Measurements from ENCODE around the gene TRAPPC13.
"Not testable (repeated sequence)": the region's sequence is repeated elsewhere in the genome, so short reads cannot be mapped to it uniquely, and the experiment has no call there.

Gene TRAPPC13

DNA sequence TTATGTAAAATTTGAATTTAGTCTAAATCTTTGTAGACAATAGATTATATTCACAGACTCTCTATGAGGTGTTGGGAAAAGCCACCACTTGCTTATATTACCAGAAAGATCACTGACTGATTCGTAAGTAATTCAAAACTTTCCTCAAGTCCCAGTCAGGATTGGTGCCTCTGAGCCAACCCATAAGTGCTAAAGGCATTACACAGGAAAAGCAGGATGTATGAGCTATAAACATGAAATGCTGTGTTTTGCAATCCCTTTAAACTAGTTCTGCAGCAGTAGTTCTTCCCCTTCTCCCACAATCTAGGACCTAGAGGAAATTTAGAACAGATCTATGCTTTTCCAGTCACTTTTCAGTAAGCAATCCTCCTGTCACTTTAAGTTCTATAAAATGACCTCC, 48.0 kb downstream of the TRAPPC13 start:
- TF ChIP-seq, protein P1, sequence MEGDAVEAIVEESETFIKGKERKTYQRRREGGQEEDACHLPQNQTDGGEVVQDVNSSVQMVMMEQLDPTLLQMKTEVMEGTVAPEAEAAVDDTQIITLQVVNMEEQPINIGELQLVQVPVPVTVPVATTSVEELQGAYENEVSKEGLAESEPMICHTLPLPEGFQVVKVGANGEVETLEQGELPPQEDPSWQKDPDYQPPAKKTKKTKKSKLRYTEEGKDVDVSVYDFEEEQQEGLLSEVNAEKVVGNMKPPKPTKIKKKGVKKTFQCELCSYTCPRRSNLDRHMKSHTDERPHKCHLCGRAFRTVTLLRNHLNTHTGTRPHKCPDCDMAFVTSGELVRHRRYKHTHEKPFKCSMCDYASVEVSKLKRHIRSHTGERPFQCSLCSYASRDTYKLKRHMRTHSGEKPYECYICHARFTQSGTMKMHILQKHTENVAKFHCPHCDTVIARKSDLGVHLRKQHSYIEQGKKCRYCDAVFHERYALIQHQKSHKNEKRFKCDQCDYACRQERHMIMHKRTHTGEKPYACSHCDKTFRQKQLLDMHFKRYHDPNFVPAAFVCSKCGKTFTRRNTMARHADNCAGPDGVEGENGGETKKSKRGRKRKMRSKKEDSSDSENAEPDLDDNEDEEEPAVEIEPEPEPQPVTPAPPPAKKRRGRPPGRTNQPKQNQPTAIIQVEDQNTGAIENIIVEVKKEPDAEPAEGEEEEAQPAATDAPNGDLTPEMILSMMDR (IDR thresholded peaks at IDR 0.05; ENCODE audit: borderline replicate concordance, control extremely low read depth, extremely low read depth, insufficient read depth, missing control alignments): no peak
- DNase-seq (ENCODE audit: low spot score): no peak
- in situ Hi-C loops (cut with MboI; ENCODE audit: low sequenced_read_pairs, unreplicated experiment): no loop called here

DNA sequence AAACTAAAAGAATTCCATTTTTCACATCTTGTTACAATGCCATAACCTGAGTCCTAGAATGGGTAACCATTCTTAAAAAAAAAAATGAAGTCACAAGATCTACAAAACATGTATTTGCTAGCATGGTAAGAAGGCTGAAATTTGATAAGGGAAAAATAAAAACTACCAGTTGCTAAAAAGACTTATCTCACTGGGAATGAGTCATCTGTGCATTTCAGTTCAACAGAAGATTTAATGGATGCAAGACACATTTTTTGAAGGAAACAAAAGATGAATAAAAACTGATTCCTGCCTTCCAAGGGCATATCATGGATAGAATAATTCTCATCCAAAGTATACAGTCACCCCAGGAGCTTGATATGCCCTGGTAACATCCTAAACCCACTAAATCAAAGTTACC, 49.9 kb downstream of the TRAPPC13 start:
- TF ChIP-seq, protein P1 (IDR thresholded peaks at IDR 0.05; ENCODE audit: borderline replicate concordance, control extremely low read depth, extremely low read depth, insufficient read depth, missing control alignments): no peak
- no peak for DNase-seq (ENCODE audit: low spot score)
- in situ Hi-C loops (cut with MboI; ENCODE audit: low sequenced_read_pairs, unreplicated experiment): no loop called here

DNA sequence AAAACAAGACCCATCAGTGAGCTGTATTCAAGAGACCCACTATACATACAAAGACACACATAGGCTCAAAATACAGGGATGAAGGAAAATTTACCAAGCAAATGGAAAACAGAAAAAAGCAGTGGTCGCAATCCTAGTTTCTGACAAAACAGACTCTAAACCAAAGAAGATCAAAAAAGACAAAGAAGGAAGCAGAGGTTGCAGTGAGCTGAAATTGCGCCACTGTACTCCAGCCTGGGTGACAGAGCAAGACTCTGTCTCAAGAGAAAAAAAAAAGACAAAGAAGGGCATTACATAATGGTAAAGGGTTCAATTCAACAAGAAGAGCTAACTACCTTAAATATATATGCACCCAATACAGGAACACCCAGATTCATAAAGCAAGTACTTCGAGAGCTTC, 51.2 kb downstream of the TRAPPC13 start:
- in situ Hi-C loops (cut with MboI; ENCODE audit: low sequenced_read_pairs, unreplicated experiment): not testable (repeated sequence)

DNA sequence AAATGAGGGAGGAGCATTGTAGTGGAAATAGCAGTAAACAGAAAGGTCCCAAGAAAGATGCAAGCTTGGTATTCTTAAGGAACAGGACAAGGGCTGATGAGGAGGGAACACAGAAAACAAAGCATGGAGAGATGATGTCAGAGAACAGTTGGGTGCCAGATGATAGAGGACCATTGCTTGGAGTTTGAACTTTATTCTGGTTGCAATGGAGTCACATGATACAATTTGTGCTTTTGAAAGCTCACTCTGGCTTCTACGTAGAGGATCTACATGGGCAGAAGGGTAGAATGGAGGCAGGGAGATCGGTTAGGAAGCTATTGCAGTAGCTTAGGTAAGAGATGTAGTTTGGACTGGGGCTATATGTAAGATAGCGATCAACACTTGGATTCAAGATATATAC, 57.3 kb downstream of the TRAPPC13 start:
- in situ Hi-C loops (cut with MboI; ENCODE audit: low sequenced_read_pairs, unreplicated experiment): no loop called here
- no peak for DNase-seq (ENCODE audit: low spot score)
- TF ChIP-seq, protein P1 (IDR thresholded peaks at IDR 0.05; ENCODE audit: borderline replicate concordance, control extremely low read depth, extremely low read depth, insufficient read depth, missing control alignments): no peak

More for the DNA sequence above, 51.2 kb downstream of the TRAPPC13 start:
- not testable (repeated sequence) for DNase-seq (ENCODE audit: low spot score)

DNA sequence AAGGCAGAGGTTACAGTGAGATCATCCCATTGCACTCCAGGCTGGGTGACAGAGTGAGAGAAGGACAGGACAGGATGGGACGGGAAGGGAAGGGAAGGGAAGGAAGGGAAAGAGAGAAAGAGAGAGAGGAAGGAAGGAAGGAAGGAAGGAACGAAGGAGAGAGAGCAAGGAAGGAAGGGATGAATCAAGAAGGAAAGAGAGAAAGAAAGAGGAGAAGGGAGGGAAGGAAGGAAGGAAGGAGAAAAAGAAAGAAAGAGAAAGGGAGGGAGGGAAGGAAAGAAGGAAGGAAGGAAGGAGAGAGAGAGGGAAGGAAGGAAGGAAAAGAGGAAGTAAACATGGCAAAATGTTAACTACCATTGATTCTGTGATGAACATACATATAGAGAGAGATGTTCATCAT, 68.3 kb downstream of the TRAPPC13 start:
- TF ChIP-seq, protein P1 (IDR thresholded peaks at IDR 0.05; ENCODE audit: borderline replicate concordance, control extremely low read depth, extremely low read depth, insufficient read depth, missing control alignments): no peak
- in situ Hi-C loops (cut with MboI; ENCODE audit: low sequenced_read_pairs, unreplicated experiment): no loop called here
- no peak for DNase-seq (ENCODE audit: low spot score)

DNA sequence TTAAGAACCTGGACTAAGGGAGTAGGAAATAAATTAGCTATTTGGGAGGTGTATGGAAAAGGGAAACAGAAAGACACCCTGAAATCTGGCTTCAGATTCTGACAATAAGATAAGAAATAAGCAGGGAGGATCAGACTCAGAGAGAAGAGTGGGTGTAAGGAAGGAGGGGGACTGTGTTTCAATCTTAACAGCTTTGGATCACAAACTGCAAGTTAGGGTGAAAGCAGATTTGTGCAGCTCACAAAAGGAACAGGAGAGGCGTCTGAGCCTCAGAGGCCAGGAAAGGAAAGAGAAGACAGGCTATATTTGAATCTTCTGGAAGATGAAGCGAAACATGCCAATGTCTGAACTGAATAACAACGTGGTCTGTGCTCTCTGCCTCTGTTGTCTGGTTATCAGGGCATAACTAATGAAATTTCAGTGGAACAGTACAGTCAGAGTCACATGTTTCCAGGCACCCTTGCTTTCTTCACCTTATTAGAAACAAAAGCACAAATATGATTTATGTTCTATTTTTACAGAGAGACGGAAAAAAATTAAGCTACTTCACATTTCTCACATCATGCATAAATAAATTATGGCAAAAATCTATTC, 70.4 kb downstream of the TRAPPC13 start:
- in situ Hi-C loops (cut with MboI; ENCODE audit: low sequenced_read_pairs, unreplicated experiment): no loop called here
- TF ChIP-seq, protein P1 (IDR thresholded peaks at IDR 0.05; ENCODE audit: borderline replicate concordance, control extremely low read depth, extremely low read depth, insufficient read depth, missing control alignments): no peak
- DNase-seq (ENCODE audit: low spot score): peak; percentile 36

DNA sequence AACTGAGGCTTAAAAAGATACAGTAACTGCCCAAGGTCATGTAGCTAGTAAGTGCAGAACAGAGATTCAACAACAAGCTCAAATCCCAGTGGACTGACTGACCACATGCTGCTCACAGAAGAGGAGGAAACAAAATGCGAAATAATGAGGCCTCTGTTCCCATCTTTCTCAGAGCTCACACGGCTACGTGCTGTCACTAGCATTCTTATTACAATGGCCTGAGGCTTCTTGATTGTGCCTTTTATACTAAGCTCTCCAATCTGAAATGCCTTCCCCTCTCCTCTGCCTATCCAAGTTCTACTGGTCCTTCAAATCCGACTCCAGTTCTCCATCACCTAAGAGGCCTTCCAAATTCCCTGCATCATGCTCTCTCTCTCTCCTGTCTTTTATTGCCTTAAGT, 71.1 kb downstream of the TRAPPC13 start:
- no peak for DNase-seq (ENCODE audit: low spot score)
- in situ Hi-C loops (cut with MboI; ENCODE audit: low sequenced_read_pairs, unreplicated experiment): no loop called here
- TF ChIP-seq, protein P1 (IDR thresholded peaks at IDR 0.05; ENCODE audit: borderline replicate concordance, control extremely low read depth, extremely low read depth, insufficient read depth, missing control alignments): no peak
